Neural crest cell (in vitro differentiated cells): ENCODE measurements around the gene PALD1. TPM values are rescaled to one million over a fixed set of nuclear protein-coding genes. Genes with fewer than 3 reads are reported as not detected.

ENCODE experiments used
- DNase-seq: peaks from one replicate; pipeline ENCODE4 v3.0.0; 2021; ENCODE audit warnings: low read depth, mixed read lengths, low spot score
- H3K27ac Mint-ChIP-seq: one replicate; pipeline ENCODE4 v1.8.0; 2021; ENCODE audit warnings: mild to moderate bottlenecking, mixed read lengths; ENCODE audit not compliant: unreplicated experiment
- H3K27me3 Mint-ChIP-seq: 2 replicates; pipeline ENCODE4 v1.8.0; 2021; ENCODE audit warnings: low read depth, mild to moderate bottlenecking, mixed read lengths
- H3K36me3 Mint-ChIP-seq: 2 replicates; pipeline ENCODE4 v1.8.0; 2021; ENCODE audit warnings: low read depth, mild to moderate bottlenecking, mixed read lengths
- H3K4me1 Mint-ChIP-seq: 2 replicates; pipeline ENCODE4 v1.8.0; 2021; ENCODE audit warnings: mixed read lengths
- H3K4me3 Mint-ChIP-seq: one replicate; pipeline ENCODE4 v1.8.0; 2021; ENCODE audit warnings: mild to moderate bottlenecking, mixed read lengths
- H3K9me3 Mint-ChIP-seq: 2 replicates; pipeline ENCODE4 v1.8.0; 2021; ENCODE audit warnings: mixed read lengths
- total RNA-seq: library from RNA; stranded (reverse); gene quantifications from 2 replicates; pipeline ENCODE4 v1.2.1, GENCODE V29; 2021
- TF ChIP-seq, protein P1 (sequence below): fragments of 200-600 bp; sonication (generic); conservative IDR thresholded peaks from 2 replicates; pipeline ENCODE4 v1.5.0; 2021; ENCODE audit warnings: antibody characterized with exemption, mild to moderate bottlenecking

The PALD1 gene
- total RNA-seq, 1 donor from 2014 or later: 14.3 TPM

DNA sequence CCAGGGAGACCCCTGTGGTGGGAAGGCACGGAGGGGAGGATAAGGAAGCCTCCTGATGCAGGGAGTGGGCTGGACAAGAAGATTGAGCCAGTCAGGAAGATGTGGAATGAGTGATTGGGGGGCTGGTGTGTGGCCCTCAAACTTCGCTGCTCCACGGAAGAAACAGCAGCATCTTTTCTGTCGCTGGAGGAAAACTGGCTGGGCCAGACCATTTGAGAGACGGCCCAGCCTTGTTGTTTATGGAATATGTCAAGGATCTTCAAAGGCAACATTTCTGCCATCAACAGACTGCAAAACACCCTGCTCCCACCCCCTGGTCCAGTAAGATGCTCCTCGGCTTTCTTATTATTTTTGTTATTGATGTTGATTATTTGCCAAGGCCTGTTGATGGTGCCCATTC is 29.4 kb downstream of the PALD1 start:
- no peaks in the 10 kb centered on the region for H3K27me3 Mint-ChIP-seq

DNA sequence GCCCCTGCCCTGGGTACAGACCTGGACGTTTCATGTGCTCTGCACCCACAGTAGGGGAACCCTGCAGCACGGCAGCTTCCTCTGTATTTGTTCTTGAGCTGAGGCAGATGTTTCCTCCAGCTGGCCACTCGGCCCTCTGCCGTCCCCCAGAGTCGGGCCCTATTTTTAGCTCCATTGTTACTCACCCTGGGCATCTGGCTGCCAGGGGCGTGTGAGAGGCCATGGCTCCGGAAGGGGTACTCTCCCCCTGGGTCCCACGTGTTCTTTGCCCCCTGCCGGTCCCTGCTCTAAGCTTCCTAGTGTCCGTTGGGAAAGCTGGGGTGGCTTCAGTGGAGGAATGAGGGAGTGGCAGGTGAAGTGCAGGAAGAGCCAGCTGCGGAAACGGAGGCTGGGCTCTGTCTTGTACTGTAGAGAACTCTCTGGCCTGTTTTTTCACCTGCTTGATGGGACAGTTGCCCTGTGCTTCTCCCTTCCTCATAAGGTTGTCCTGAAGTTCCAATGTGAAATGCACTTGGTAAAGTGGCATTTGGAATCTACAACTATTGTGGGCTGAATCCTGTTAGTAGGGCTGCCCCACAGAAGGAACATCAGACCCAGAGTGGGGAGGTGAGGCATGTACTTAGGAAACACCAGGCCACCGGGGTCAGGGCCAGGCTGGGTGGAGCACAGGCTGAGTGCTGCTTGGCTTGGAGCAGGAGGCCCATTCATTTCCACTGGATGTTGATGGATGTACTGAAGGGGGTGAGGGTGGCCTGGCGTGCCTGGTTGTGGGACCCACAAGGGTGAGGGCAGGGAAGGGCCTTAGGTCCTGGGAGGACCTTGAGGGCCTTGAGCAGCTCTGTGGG is 30.6 kb downstream of the PALD1 start:
- H3K9me3 Mint-ChIP-seq: no peaks in the 10 kb centered on the region
- H3K36me3 Mint-ChIP-seq: no peaks in the 10 kb centered on the region
- peak overlapping the region; percentile 82 for H3K27ac Mint-ChIP-seq
- no peaks in the 10 kb centered on the region for H3K27me3 Mint-ChIP-seq
- TF ChIP-seq, protein P1, sequence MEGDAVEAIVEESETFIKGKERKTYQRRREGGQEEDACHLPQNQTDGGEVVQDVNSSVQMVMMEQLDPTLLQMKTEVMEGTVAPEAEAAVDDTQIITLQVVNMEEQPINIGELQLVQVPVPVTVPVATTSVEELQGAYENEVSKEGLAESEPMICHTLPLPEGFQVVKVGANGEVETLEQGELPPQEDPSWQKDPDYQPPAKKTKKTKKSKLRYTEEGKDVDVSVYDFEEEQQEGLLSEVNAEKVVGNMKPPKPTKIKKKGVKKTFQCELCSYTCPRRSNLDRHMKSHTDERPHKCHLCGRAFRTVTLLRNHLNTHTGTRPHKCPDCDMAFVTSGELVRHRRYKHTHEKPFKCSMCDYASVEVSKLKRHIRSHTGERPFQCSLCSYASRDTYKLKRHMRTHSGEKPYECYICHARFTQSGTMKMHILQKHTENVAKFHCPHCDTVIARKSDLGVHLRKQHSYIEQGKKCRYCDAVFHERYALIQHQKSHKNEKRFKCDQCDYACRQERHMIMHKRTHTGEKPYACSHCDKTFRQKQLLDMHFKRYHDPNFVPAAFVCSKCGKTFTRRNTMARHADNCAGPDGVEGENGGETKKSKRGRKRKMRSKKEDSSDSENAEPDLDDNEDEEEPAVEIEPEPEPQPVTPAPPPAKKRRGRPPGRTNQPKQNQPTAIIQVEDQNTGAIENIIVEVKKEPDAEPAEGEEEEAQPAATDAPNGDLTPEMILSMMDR: no peak
- peaks cover 64% of the 10 kb centered on the region for H3K4me1 Mint-ChIP-seq
- peak overlapping the region; percentile 41 for H3K4me3 Mint-ChIP-seq
- DNase-seq: no peak

More for the DNA sequence above, 29.4 kb downstream of the PALD1 start:
- Mint-ChIP-seq H3K36me3 (no peaks in the 10 kb centered on the region), H3K4me1 (peaks cover 66% of the 10 kb centered on the region), H3K9me3 (no peaks in the 10 kb centered on the region), H3K27ac (peak overlapping the region; percentile 13), H3K4me3 (no peak overlapping the region)
- TF ChIP-seq, protein P1: no peak
- DNase-seq: no peak

- Mint-ChIP-seq H3K36me3 (no peaks in the 10 kb centered on the region), H3K9me3 (no peaks in the 10 kb centered on the region), H3K4me3 (no peak overlapping the region), H3K27me3 (no peaks in the 10 kb centered on the region), H3K4me1 (peaks cover 60% of the 10 kb centered on the region), H3K27ac (peak overlapping the region; percentile 82)
- DNase-seq: no peak
- TF ChIP-seq, protein P1: no peak
Measured at GRCh38 chr10:70509757-70510147, 31.2 kb downstream of the PALD1 start.

- Mint-ChIP-seq H3K36me3 (no peaks in the 10 kb centered on the region), H3K9me3 (no peaks in the 10 kb centered on the region), H3K27ac (no peak overlapping the region), H3K4me1 (peaks cover 53% of the 10 kb centered on the region), H3K4me3 (no peak overlapping the region), H3K27me3 (no peaks in the 10 kb centered on the region)
- TF ChIP-seq, protein P1: no peak
- DNase-seq: no peak
Measured at GRCh38 chr10:70510453-70510852, 31.9 kb downstream of the PALD1 start.

GRCh38 chr10:70510904-70511303 is 32.3 kb downstream of the PALD1 start:
- Mint-ChIP-seq H3K27me3 (no peaks in the 10 kb centered on the region), H3K27ac (no peak overlapping the region), H3K9me3 (no peaks in the 10 kb centered on the region), H3K4me1 (peaks cover 51% of the 10 kb centered on the region), H3K4me3 (no peak overlapping the region), H3K36me3 (no peaks in the 10 kb centered on the region)
- no peak for DNase-seq
- TF ChIP-seq, protein P1: no peak
